ENCODE results near the gene FHIT.

FHIT gene

DNA sequence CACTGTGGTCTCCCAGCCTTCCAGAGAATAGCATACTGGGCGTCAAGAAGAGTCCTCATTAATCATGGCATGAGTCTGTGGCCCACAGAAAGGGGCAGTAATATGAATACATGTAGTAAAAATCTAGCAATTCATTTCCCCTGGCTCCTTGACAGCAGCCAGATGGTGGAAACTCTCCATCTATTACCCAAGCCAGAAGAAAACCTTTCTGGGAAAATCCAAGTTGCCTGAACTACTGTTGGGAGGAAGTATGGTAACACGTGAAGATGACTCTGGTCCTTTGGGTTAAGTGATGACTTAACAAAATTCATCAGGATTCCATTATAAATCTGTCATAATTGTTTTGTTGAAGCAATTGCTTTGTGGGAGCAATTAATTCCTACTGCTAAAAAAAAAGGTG is 530.5 kb downstream of the FHIT start:
- TF ChIP-seq, protein P1, sequence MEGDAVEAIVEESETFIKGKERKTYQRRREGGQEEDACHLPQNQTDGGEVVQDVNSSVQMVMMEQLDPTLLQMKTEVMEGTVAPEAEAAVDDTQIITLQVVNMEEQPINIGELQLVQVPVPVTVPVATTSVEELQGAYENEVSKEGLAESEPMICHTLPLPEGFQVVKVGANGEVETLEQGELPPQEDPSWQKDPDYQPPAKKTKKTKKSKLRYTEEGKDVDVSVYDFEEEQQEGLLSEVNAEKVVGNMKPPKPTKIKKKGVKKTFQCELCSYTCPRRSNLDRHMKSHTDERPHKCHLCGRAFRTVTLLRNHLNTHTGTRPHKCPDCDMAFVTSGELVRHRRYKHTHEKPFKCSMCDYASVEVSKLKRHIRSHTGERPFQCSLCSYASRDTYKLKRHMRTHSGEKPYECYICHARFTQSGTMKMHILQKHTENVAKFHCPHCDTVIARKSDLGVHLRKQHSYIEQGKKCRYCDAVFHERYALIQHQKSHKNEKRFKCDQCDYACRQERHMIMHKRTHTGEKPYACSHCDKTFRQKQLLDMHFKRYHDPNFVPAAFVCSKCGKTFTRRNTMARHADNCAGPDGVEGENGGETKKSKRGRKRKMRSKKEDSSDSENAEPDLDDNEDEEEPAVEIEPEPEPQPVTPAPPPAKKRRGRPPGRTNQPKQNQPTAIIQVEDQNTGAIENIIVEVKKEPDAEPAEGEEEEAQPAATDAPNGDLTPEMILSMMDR (IDR thresholded peaks at IDR 0.05; ENCODE audit: insufficient read depth, low read length, poor library complexity, severe bottlenecking): no peak
- TF ChIP-seq EZH2phosphoT487 (conservative IDR thresholded peaks at IDR 0.05; ENCODE audit: low read length): no peak
- Histone ChIP-seq H3K27me3 (ENCODE audit: low read length) (no peaks in the 10 kb centered on the region), H3F3A (ENCODE audit: insufficient read depth) (no peaks in the 10 kb centered on the region), H3K9me3 (ENCODE audit: insufficient read depth, low read length) (no peaks in the 10 kb centered on the region), H3K9me2 (replicated peaks; ENCODE audit: insufficient read depth, low read length) (no peaks in the 10 kb centered on the region), H3K4me2 (ENCODE audit: low read depth, low read length, poor library complexity, severe bottlenecking) (no peak overlapping the region), H4K20me1 (ENCODE audit: low read depth, low read length) (no peaks in the 10 kb centered on the region), H3K36me3 (ENCODE audit: low read length) (no peaks in the 10 kb centered on the region), H2AFZ (ENCODE audit: low read depth, low read length, severe bottlenecking) (no peak overlapping the region), H3K79me2 (ENCODE audit: insufficient read depth, low read length) (no peaks in the 10 kb centered on the region), H3K4me3 (ENCODE audit: insufficient read depth, low read length, poor library complexity, severe bottlenecking) (no peak overlapping the region), H3K9ac (ENCODE audit: low read length) (no peak overlapping the region), H3K27ac (ENCODE audit: low read depth, low read length) (no peak overlapping the region)

DNA sequence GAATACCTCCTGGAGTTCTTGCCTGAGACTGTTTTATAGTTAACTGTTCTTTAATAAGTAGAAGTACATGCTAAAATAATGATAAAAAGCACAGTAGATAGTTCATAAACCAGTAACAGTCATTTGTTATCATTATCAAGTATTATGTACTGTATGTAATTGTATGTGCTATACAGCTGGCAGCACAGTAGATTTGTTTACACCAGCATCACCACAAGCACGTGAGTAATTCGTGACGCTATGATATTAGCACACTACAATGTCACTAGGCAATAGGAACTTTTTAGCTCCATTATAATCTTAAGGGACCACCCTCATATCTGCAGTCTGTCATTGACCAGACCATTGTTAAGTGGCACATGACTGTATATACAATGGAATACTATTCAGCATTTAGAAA is 534.7 kb downstream of the FHIT start:
- Histone ChIP-seq H3F3A (ENCODE audit: insufficient read depth) (no peaks in the 10 kb centered on the region), H3K36me3 (ENCODE audit: low read length) (no peaks in the 10 kb centered on the region), H3K79me2 (ENCODE audit: insufficient read depth, low read length) (no peaks in the 10 kb centered on the region), H3K4me2 (ENCODE audit: low read depth, low read length, poor library complexity, severe bottlenecking) (no peak overlapping the region), H2AFZ (ENCODE audit: low read depth, low read length, severe bottlenecking) (no peak overlapping the region), H3K9me3 (ENCODE audit: insufficient read depth, low read length) (no peaks in the 10 kb centered on the region), H3K4me3 (ENCODE audit: insufficient read depth, low read length, poor library complexity, severe bottlenecking) (no peak overlapping the region), H3K27ac (ENCODE audit: low read depth, low read length) (no peak overlapping the region), H3K9me2 (replicated peaks; ENCODE audit: insufficient read depth, low read length) (no peaks in the 10 kb centered on the region), H4K20me1 (ENCODE audit: low read depth, low read length) (no peaks in the 10 kb centered on the region), H3K9ac (ENCODE audit: low read length) (no peak overlapping the region), H3K27me3 (ENCODE audit: low read length) (no peaks in the 10 kb centered on the region)
- TF ChIP-seq, protein P1 (IDR thresholded peaks at IDR 0.05; ENCODE audit: insufficient read depth, low read length, poor library complexity, severe bottlenecking): no peak
- no peak for TF ChIP-seq EZH2phosphoT487 (conservative IDR thresholded peaks at IDR 0.05; ENCODE audit: low read length)

DNA sequence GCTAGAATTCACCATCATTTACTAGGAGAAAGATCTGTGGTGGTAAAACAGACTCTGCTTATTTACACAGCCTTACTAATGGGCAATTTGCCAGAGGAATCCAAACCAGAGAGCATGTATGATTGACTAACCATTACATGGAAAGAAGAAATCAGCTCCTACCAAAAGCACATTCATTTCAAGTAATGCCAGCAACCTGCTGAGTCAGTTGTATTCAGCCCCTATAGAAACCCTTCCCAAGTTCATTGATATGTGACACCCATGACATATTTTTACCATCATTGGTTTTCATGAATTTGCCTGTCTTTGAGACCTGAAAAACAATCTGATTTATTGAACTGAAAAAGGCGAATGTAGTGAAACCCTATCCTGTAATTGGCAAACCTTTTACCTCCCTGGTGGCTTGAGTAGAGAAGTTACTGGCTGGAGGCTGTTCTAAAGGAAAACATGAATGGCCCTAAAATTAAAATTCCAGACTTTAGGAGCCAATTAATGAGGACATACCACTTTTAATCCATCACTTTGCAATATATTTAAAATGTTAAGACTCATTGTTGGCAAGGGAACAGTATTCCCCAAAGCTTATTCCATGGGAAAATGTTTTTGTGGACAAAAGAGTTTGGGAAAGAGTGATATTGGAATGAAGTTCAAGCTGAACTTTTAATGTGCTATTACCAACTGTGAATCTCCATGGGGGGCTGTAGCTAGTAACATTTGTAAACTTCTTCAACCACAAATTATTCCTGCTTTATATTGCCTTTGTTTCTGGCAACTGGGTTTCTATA is 542.9 kb downstream of the FHIT start:
- Histone ChIP-seq H3K9me3 (ENCODE audit: insufficient read depth, low read length) (no peaks in the 10 kb centered on the region), H3K27me3 (ENCODE audit: low read length) (no peaks in the 10 kb centered on the region), H2AFZ (ENCODE audit: low read depth, low read length, severe bottlenecking) (no peak overlapping the region), H3K4me2 (ENCODE audit: low read depth, low read length, poor library complexity, severe bottlenecking) (no peak overlapping the region), H3K36me3 (ENCODE audit: low read length) (no peaks in the 10 kb centered on the region), H3K9ac (ENCODE audit: low read length) (no peak overlapping the region), H3K27ac (ENCODE audit: low read depth, low read length) (no peak overlapping the region), H3K4me3 (ENCODE audit: insufficient read depth, low read length, poor library complexity, severe bottlenecking) (no peak overlapping the region), H3K79me2 (ENCODE audit: insufficient read depth, low read length) (no peaks in the 10 kb centered on the region), H4K20me1 (ENCODE audit: low read depth, low read length) (no peaks in the 10 kb centered on the region), H3K9me2 (replicated peaks; ENCODE audit: insufficient read depth, low read length) (no peaks in the 10 kb centered on the region), H3F3A (ENCODE audit: insufficient read depth) (no peaks in the 10 kb centered on the region)
- TF ChIP-seq, protein P1 (IDR thresholded peaks at IDR 0.05; ENCODE audit: insufficient read depth, low read length, poor library complexity, severe bottlenecking): no peak
- no peak for TF ChIP-seq EZH2phosphoT487 (conservative IDR thresholded peaks at IDR 0.05; ENCODE audit: low read length)
